Memory B cell (primary cell): Measurements from ENCODE around the gene HBZ.
"Not testable (repeated sequence)": the region's sequence is repeated elsewhere in the genome, so short reads cannot be mapped to it uniquely, and the experiment has no call there.

ENCODE experiments used
- ATAC-seq: fragments of 150-1000 bp; cut with Tn5 transposase; 2 replicates; pipeline ENCODE4 v1.10.0; 2021; ENCODE audit warnings: low read depth, mild to moderate bottlenecking, moderate library complexity
- DNase-seq, 2 donors: peaks; one replicate each; pipeline ENCODE4 v3.0.0; 2022; ENCODE audit warnings: low spot score in 2 of 2
- H3K27ac Mint-ChIP-seq: one replicate; pipeline ENCODE4 v1.8.0; 2022; ENCODE audit warnings: mild to moderate bottlenecking, moderate library complexity, mixed read lengths
- H3K27me3 Mint-ChIP-seq: one replicate; pipeline ENCODE4 v1.8.0; 2022; ENCODE audit warnings: mixed read lengths
- H3K36me3 Mint-ChIP-seq: one replicate; pipeline ENCODE4 v1.8.0; 2022; ENCODE audit warnings: mild to moderate bottlenecking, mixed read lengths
- H3K4me1 Mint-ChIP-seq: one replicate; pipeline ENCODE4 v1.8.0; 2022; ENCODE audit warnings: mixed read lengths
- H3K4me3 Mint-ChIP-seq: one replicate; pipeline ENCODE4 v1.8.0; 2022; ENCODE audit warnings: mild to moderate bottlenecking, moderate library complexity, mixed read lengths
- H3K9me3 Mint-ChIP-seq: one replicate; pipeline ENCODE4 v1.8.0; 2022; ENCODE audit warnings: mixed read lengths

HBZ gene

GRCh38 chr16:149024-149660 lies 3.3 kb upstream of the HBZ start:
- no peak overlapping the region for H3K4me3 Mint-ChIP-seq
- no peaks in the 10 kb centered on the region for H3K36me3 Mint-ChIP-seq
- DNase-seq (no peak), ATAC-seq (no peak)
- peaks cover 16% of the 10 kb centered on the region for H3K27me3 Mint-ChIP-seq
- peaks cover 3% of the 10 kb centered on the region for H3K4me1 Mint-ChIP-seq
- no peak overlapping the region for H3K27ac Mint-ChIP-seq
- no peaks in the 10 kb centered on the region for H3K9me3 Mint-ChIP-seq

DNA sequence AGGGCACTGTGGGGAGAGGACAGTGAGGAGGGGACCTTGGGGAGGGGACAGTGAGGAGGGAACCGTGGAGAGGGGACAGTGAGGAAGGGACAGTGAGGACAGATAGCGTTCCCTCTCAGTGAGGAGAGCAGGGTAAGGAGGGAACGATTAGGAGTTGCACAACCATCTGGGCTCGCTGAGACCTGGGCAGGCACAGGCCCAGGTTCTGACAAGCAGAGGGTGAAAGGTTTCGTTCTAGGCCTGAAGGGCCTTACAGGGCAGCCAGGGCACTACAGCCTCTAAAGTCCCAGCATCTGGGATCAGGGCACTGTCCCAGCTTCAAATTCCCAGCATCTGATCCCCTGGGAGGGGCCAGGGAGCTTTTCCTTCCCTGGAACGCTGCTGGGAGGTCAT lies 681 bp downstream of the HBZ start:
- not testable (repeated sequence) for H3K4me1 Mint-ChIP-seq, ATAC-seq, DNase-seq, H3K9me3 Mint-ChIP-seq, H3K36me3 Mint-ChIP-seq
- peaks cover 18% of the 10 kb centered on the region for H3K27me3 Mint-ChIP-seq
- H3K27ac Mint-ChIP-seq: peak overlapping the region; percentile 42
- H3K4me3 Mint-ChIP-seq: peak overlapping the region; percentile 66

- H3K27me3 Mint-ChIP-seq: peaks cover 21% of the 10 kb centered on the region
- not testable (repeated sequence) for H3K4me3 Mint-ChIP-seq, H3K36me3 Mint-ChIP-seq, DNase-seq, H3K4me1 Mint-ChIP-seq, H3K27ac Mint-ChIP-seq, H3K9me3 Mint-ChIP-seq
- peak; percentile 26 for ATAC-seq
Measured at GRCh38 chr16:153550-154216, 1.2 kb downstream of the HBZ start.

DNA sequence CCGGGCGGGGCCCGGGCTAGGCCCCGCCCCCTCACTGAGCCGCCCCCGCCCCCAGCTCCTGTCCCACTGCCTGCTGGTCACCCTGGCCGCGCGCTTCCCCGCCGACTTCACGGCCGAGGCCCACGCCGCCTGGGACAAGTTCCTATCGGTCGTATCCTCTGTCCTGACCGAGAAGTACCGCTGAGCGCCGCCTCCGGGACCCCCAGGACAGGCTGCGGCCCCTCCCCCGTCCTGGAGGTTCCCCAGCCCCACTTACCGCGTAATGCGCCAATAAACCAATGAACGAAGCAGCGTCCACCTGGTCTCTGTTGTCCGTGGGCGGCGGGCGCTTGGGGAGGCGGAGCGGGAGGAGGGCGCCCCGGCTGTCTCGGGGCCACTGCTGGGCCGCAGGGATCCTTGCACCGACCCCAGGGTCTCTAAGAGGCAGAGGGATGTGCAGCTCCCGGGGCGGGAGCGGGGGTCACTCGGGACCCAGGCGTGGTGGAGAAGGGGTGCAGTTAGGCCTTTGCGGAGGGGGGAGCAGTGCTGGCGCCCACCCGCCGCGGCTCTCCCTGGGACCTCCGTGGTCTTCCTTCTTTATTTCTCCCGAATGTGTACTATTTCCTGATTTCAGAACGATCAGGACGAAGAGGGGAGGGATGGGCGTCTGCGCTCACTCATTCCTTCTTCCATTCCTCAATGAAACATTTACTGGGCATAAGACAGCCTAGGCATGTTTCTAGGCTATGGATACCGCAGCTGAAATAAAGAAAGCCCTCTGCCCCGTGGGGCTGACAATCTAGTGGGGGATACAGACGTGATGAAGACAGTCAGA lies 2.0 kb downstream of the HBZ start:
- Mint-ChIP-seq H3K27me3 (peaks cover 22% of the 10 kb centered on the region), H3K27ac (no peak overlapping the region), H3K4me3 (peak overlapping the region; percentile 61), H3K9me3 (no peaks in the 10 kb centered on the region), H3K4me1 (peaks cover 11% of the 10 kb centered on the region), H3K36me3 (no peaks in the 10 kb centered on the region)
- ATAC-seq (peak; percentile 43), DNase-seq (no peak)

DNA sequence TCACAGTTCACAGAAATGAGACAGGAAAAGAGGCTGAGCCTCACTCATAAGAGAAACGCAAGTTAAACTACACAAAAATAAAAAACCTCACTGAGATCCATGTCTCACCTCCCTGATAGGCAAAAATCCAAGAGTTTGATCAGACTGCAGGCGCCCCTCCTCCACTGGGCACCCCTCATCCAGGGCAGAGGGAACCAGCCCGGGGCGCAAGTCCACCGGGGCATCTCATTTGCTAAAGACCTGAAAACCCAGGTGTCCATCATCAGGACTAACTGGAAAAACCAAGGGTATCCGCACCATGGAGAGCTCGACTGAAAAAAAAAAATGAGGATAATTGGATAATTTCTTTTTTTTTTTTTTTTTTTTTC lies 2.6 kb downstream of the HBZ start:
- DNase-seq: no peak
- no peak for ATAC-seq
- H3K27me3 Mint-ChIP-seq: peaks cover 26% of the 10 kb centered on the region
- no peak overlapping the region for H3K27ac Mint-ChIP-seq
- peak overlapping the region; percentile 49 for H3K4me3 Mint-ChIP-seq
- no peaks in the 10 kb centered on the region for H3K9me3 Mint-ChIP-seq
- peaks cover 13% of the 10 kb centered on the region for H3K4me1 Mint-ChIP-seq
- H3K36me3 Mint-ChIP-seq: no peaks in the 10 kb centered on the region

GRCh38 chr16:159136-159849 lies 6.8 kb downstream of the HBZ start:
- Mint-ChIP-seq H3K36me3 (no peaks in the 10 kb centered on the region), H3K4me3 (no peak overlapping the region), H3K9me3 (no peaks in the 10 kb centered on the region), H3K4me1 (peaks cover 9% of the 10 kb centered on the region), H3K27me3 (peaks cover 26% of the 10 kb centered on the region), H3K27ac (no peak overlapping the region)
- no peak for DNase-seq
- ATAC-seq: no peak

DNA sequence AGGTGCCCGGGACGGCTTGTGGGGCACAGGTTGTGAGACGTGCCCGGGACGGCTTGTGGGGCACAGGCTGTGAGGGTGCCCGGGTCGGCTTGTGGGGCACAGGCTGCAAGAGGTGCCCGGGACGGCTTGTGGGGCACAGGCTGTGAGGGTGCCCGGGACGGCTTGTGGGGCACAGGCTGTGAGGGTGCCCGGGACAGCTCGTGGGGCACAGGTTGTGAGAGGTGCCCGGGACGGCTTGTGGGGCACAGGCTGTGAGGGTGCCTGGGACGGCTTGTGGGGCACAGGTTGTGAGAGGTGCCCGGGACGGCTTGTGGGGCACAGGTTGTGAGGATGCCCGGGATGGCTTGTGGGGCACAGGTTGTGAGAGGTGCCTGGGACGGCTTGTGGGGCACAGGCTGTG lies 7.8 kb downstream of the HBZ start:
- peaks cover 20% of the 10 kb centered on the region for H3K27me3 Mint-ChIP-seq
- H3K27ac Mint-ChIP-seq, H3K9me3 Mint-ChIP-seq, H3K4me1 Mint-ChIP-seq, H3K36me3 Mint-ChIP-seq, H3K4me3 Mint-ChIP-seq, ATAC-seq, DNase-seq: not testable (repeated sequence)

DNA sequence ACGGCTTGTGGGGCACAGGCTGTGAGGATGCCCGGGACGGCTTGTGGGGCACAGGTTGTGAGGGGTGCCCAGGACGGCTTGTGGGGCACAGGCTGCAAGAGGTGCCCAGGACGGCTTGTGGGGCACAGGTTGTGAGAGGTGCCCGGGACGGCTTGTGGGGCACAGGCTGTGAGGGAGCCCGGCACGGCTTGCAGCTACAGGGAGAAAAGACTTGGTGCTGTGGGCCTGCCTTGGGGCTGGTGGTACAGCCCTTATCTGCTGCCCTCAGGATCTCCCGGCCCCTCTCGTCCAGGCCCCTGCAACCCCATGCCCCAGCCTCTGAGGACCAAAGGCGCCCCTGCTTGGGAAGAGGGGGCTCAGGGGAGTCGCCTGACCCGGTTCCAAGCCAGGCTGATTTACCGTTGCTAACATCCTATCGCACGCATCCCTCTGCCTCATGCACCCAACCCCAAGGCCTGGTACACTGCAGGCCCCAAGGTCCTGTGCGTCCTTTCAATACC lies 8.3 kb downstream of the HBZ start:
- no peak for ATAC-seq
- Mint-ChIP-seq H3K9me3 (no peaks in the 10 kb centered on the region), H3K27ac (no peak overlapping the region), H3K4me1 (peaks cover 3% of the 10 kb centered on the region), H3K27me3 (peaks cover 20% of the 10 kb centered on the region), H3K4me3 (no peak overlapping the region), H3K36me3 (no peaks in the 10 kb centered on the region)
- no peak for DNase-seq

DNA sequence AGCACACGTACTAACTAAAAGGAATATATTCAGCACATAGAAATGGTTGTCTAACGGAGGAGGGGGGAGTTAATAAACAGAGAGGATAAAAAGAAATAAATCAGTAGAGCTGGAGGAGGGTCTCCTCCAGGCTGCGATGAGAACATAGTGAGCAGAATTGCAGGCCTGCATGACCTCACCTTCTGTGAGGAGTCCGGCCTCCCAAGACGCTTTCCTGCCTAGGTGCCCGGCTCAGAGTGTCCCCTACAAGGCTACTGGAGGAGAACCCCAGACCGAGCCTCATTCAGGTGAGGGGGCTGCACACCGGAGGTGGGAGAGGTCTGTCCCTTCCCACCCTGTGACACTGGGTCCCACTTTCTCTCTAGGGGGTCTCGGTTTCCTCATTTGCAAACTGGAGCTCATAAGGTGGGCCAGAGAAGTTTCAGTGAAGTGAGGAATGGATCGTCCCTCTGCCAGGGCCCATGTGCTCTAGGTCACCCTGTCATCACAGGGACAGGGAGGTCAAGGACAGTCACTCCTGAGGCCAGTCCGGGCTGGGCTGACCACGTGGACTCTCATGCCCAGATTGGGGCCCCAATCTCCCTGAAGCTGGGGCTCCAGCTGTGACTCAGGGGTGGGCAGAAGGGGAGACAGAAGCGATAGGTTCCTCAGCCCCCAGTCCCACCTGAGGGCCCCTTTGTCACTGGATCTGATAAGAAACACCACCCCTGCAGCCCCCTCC lies 10.0 kb downstream of the HBZ start:
- no peak overlapping the region for H3K4me3 Mint-ChIP-seq
- ATAC-seq (no peak), DNase-seq (no peak)
- H3K9me3 Mint-ChIP-seq: no peaks in the 10 kb centered on the region
- no peaks in the 10 kb centered on the region for H3K36me3 Mint-ChIP-seq
- H3K27ac Mint-ChIP-seq: no peak overlapping the region
- H3K27me3 Mint-ChIP-seq: peaks cover 23% of the 10 kb centered on the region
- H3K4me1 Mint-ChIP-seq: peaks cover 3% of the 10 kb centered on the region

GRCh38 chr16:163139-163538 lies 10.7 kb downstream of the HBZ start:
- not testable (repeated sequence) for H3K27ac Mint-ChIP-seq, H3K9me3 Mint-ChIP-seq, DNase-seq, H3K36me3 Mint-ChIP-seq, H3K4me1 Mint-ChIP-seq, H3K4me3 Mint-ChIP-seq, ATAC-seq
- peaks cover 25% of the 10 kb centered on the region for H3K27me3 Mint-ChIP-seq

DNA sequence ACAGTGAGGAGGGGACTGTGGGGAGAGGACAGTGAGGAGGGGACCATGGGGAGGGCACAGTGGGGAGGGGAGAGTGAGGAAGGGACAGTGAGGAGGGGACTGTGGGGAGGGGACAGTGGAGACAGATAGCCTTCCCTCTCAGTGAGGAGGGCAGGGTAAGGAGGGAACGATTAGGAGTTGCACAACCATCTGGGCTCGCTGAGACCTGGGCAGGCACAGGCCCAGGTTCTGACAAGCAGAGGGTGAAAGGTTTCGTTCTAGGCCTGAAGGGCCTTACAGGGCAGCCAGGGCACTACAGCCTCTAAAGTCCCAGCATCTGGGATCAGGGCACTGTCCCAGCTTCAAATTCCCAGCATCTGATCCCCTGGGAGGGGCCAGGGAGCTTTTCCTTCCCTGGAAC lies 11.3 kb downstream of the HBZ start:
- not testable (repeated sequence) for H3K4me1 Mint-ChIP-seq, H3K36me3 Mint-ChIP-seq
- peaks cover 27% of the 10 kb centered on the region for H3K27me3 Mint-ChIP-seq

DNA sequence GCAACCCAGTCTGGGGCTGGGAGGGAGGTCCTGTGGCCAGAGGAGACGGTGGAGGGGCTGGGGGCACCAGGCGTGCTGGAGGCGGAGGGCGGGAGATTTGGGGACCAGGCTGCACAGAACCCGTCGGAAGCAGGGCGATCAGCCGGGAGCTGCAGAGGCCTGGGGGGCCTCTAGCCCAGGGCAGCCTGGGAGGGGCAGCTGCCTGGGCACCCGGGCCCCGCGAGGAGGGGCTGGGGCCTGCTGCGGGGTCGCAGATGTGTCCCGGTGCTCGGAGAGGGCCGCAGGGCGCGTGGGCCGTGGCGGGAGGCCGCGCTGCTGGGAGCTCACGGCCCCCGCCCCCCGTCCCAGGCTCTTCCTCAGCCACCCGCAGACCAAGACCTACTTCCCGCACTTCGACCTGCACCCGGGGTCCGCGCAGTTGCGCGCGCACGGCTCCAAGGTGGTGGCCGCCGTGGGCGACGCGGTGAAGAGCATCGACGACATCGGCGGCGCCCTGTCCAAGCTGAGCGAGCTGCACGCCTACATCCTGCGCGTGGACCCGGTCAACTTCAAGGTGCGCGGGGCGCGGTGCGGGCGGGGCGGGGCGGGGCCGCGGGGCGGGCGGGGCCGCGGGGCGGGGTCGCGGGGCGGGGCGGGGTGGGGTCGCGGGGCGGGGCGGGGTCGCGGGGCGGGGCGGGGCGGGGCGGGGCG lies 11.8 kb downstream of the HBZ start:
- H3K9me3 Mint-ChIP-seq, H3K4me3 Mint-ChIP-seq, DNase-seq, H3K27ac Mint-ChIP-seq, H3K4me1 Mint-ChIP-seq, H3K36me3 Mint-ChIP-seq: not testable (repeated sequence)
- H3K27me3 Mint-ChIP-seq: peaks cover 27% of the 10 kb centered on the region
- peak; percentile 36 for ATAC-seq

More for the DNA sequence above, 11.3 kb downstream of the HBZ start:
- H3K27ac Mint-ChIP-seq, DNase-seq, ATAC-seq, H3K4me3 Mint-ChIP-seq, H3K9me3 Mint-ChIP-seq: not testable (repeated sequence)
